ENCODE measurements around the gene CALHM1. TPM values are rescaled to one million over a fixed set of nuclear protein-coding genes. Genes with fewer than 3 reads are reported as not detected.

CALHM1 gene
- total and polyA plus RNA-seq, 2 experiments from 2014 or later: 0.08 TPM; not detected in 1

- Histone ChIP-seq H3F3A (ENCODE audit: insufficient read depth) (peaks cover 40% of the 10 kb centered on the region), H4K20me1 (ENCODE audit: insufficient read depth) (no peaks in the 10 kb centered on the region), H3K27ac (0 out of 2 replicates have a peak overlapping the region, but pooled peaks have one; percentile 12), H3K4me1 (ENCODE audit: insufficient read depth) (peaks cover 12% of the 10 kb centered on the region), H3K9me3 (ENCODE audit: low read depth) (no peaks in the 10 kb centered on the region), H3K36me3 (ENCODE audit: low read depth) (peaks cover 53% of the 10 kb centered on the region), H3K4me3 (no peak overlapping the region), H3K9ac (no peak overlapping the region), H3K79me2 (ENCODE audit: insufficient read depth) (peaks cover 13% of the 10 kb centered on the region), H3K27me3 (replicated peaks; ENCODE audit: insufficient read depth) (no peaks in the 10 kb centered on the region), H3K9me2 (ENCODE audit: insufficient read depth) (no peaks in the 10 kb centered on the region), H3K4me2 (ENCODE audit: unreplicated experiment) (no peak overlapping the region), H2AFZ (no peak overlapping the region)
- WGBS, 2 experiments (ENCODE audit: low coverage in 1 of 2, low lambda C conversion rate in 2 of 2, missing lambda C conversion rate in 2 of 2): 83 to 86% methylated on average over 8 of the region's 8 CpGs
- in situ Hi-C loops (cut with MboI): no loop called here
- no peak for DNase-seq
- no peak for TF ChIP-seq EZH2 (IDR thresholded peaks at IDR 0.05; ENCODE audit: insufficient read depth, poor library complexity, severe bottlenecking)
- TF ChIP-seq EZH2phosphoT487 (IDR thresholded peaks at IDR 0.05; ENCODE audit: insufficient read depth, low read depth): no peak
Observed at GRCh38 chr10:103441611-103442010, 17.1 kb downstream of the CALHM1 start.

DNA sequence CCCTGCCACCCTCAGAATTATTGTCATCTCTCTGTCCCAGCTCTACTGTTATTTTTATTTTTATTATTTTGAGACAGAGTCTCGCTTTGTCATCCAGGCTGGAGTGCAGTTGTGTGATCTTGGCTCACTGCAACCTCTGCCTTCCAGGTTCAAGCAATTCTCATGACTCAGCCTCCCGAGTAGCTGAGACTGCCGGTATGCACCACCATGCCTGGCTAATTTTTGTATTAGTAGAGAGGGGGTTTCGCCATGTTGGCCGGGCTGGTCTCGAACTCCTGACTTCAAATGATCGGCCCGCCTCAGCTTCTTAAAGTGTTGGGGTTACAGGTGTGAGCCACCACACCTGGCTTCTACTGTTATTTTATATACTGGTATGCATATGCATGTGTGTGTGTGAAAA is 17.5 kb downstream of the CALHM1 start:
- Histone ChIP-seq H3K27ac (peak overlapping the region; percentile 41; the same call in 1 of the 2 replicates), H2AFZ (no peak overlapping the region), H3K4me1 (ENCODE audit: insufficient read depth) (peaks cover 8% of the 10 kb centered on the region), H3K27me3 (replicated peaks; ENCODE audit: insufficient read depth) (no peaks in the 10 kb centered on the region), H3K36me3 (ENCODE audit: low read depth) (peaks cover 56% of the 10 kb centered on the region), H3K4me3 (no peak overlapping the region), H3F3A (ENCODE audit: insufficient read depth) (peaks cover 40% of the 10 kb centered on the region), H3K9me3 (ENCODE audit: low read depth) (no peaks in the 10 kb centered on the region), H4K20me1 (ENCODE audit: insufficient read depth) (no peaks in the 10 kb centered on the region), H3K9me2 (ENCODE audit: insufficient read depth) (no peaks in the 10 kb centered on the region), H3K4me2 (ENCODE audit: unreplicated experiment) (no peak overlapping the region), H3K79me2 (ENCODE audit: insufficient read depth) (peaks cover 11% of the 10 kb centered on the region; the same call in 1 of the 2 replicates), H3K9ac (no peak overlapping the region)
- in situ Hi-C loops (cut with MboI): no loop called here
- DNase-seq: peak; percentile 28
- TF ChIP-seq EZH2 (IDR thresholded peaks at IDR 0.05; ENCODE audit: insufficient read depth, poor library complexity, severe bottlenecking): no peak
- no peak for TF ChIP-seq EZH2phosphoT487 (IDR thresholded peaks at IDR 0.05; ENCODE audit: insufficient read depth, low read depth)
- 71 to 74% methylated on average over 8 of the region's 8 CpGs for WGBS, 2 experiments (ENCODE audit: low coverage in 1 of 2, low lambda C conversion rate in 2 of 2, missing lambda C conversion rate in 2 of 2)

GRCh38 chr10:103440416-103440815 is 18.3 kb downstream of the CALHM1 start:
- H3K4me2 ChIP-seq (ENCODE audit: unreplicated experiment): no peak overlapping the region
- 88 to 93% methylated on average over 5 to 14 of the region's 14 CpGs for WGBS, 2 experiments (ENCODE audit: low coverage in 1 of 2, low lambda C conversion rate in 2 of 2, missing lambda C conversion rate in 2 of 2)
- peaks cover 57% of the 10 kb centered on the region for H3K36me3 ChIP-seq (ENCODE audit: low read depth)

DNA sequence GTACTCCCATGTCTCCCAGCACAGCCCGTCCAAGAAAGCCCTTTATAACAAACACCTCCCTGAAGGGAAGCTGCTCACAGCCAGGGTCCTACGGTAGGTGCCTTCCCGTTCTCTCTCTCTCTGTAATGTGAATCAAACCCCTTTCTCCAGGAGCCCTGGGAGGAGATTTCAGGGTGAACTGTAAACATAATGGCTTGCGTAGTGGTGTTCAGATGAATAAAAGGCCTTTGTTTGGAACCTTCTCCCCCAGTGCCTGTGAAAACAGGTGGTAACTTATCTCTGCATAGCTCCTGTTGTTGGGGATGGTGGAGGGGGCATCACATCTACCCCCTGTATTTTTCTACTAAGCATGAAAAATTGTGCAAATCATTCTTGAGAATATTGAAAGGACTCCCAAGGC is 18.9 kb downstream of the CALHM1 start:
- H3K4me1 ChIP-seq (ENCODE audit: insufficient read depth): no peaks in the 10 kb centered on the region
- TF ChIP-seq EZH2phosphoT487 (IDR thresholded peaks at IDR 0.05; ENCODE audit: insufficient read depth, low read depth) (no peak), EZH2 (IDR thresholded peaks at IDR 0.05; ENCODE audit: insufficient read depth, poor library complexity, severe bottlenecking) (no peak)
- no peaks in the 10 kb centered on the region for H3K27me3 ChIP-seq (replicated peaks; ENCODE audit: insufficient read depth)
- H3K9me3 ChIP-seq (ENCODE audit: low read depth): no peaks in the 10 kb centered on the region
- H3F3A ChIP-seq (ENCODE audit: insufficient read depth): peaks cover 27% of the 10 kb centered on the region
- H3K4me2 ChIP-seq (ENCODE audit: unreplicated experiment): no peak overlapping the region
- H2AFZ ChIP-seq: no peak overlapping the region
- DNase-seq: no peak
- no peak overlapping the region for H3K9ac ChIP-seq
- in situ Hi-C loops (cut with MboI): no loop called here
- WGBS, 2 experiments (ENCODE audit: low coverage in 1 of 2, low lambda C conversion rate in 2 of 2, missing lambda C conversion rate in 2 of 2): 88 to 90% methylated on average over 4 of the region's 4 CpGs
- H3K79me2 ChIP-seq (ENCODE audit: insufficient read depth): no peaks in the 10 kb centered on the region
- no peak overlapping the region for H3K27ac ChIP-seq
- no peaks in the 10 kb centered on the region for H3K9me2 ChIP-seq (ENCODE audit: insufficient read depth)
- no peak overlapping the region for H3K4me3 ChIP-seq
- H3K36me3 ChIP-seq (ENCODE audit: low read depth): peaks cover 54% of the 10 kb centered on the region
- H4K20me1 ChIP-seq (ENCODE audit: insufficient read depth): no peaks in the 10 kb centered on the region

More at GRCh38 chr10:103440416-103440815, 18.3 kb downstream of the CALHM1 start:
- H3K9me3 ChIP-seq (ENCODE audit: low read depth): no peaks in the 10 kb centered on the region
- H4K20me1 ChIP-seq (ENCODE audit: insufficient read depth): no peaks in the 10 kb centered on the region
- H3K27ac ChIP-seq: no peak overlapping the region
- no peaks in the 10 kb centered on the region for H3K27me3 ChIP-seq (replicated peaks; ENCODE audit: insufficient read depth)
- H3K9ac ChIP-seq: no peak overlapping the region
- in situ Hi-C loops (cut with MboI): no loop called here
- H3F3A ChIP-seq (ENCODE audit: insufficient read depth): peaks cover 33% of the 10 kb centered on the region
- H3K9me2 ChIP-seq (ENCODE audit: insufficient read depth): no peaks in the 10 kb centered on the region
- no peak overlapping the region for H2AFZ ChIP-seq
- DNase-seq: no peak
- TF ChIP-seq EZH2phosphoT487 (IDR thresholded peaks at IDR 0.05; ENCODE audit: insufficient read depth, low read depth): no peak
- TF ChIP-seq EZH2 (IDR thresholded peaks at IDR 0.05; ENCODE audit: insufficient read depth, poor library complexity, severe bottlenecking): no peak
- H3K4me3 ChIP-seq: no peak overlapping the region
- peaks cover 4% of the 10 kb centered on the region; the same call in 1 of the 2 replicates for H3K79me2 ChIP-seq (ENCODE audit: insufficient read depth)
- H3K4me1 ChIP-seq (ENCODE audit: insufficient read depth): peaks cover under 1% of the 10 kb centered on the region; the same call in 1 of the 2 replicates
